ENCODE data around the gene HIVEP3.

GRCh38 chr1:41608211-41608610 is 310.5 kb downstream of the HIVEP3 start:
- no peak for TF ChIP-seq ZNF274 (IDR thresholded peaks at IDR 0.05; ENCODE audit: low read depth, low read length)
- TF ChIP-seq SUZ12 (IDR thresholded peaks at IDR 0.05; ENCODE audit: extremely low read depth, insufficient read depth, insufficient read length) = no peak
